Glutamatergic neuron (in vitro differentiated cells): ENCODE measurements around the gene MPO. TPM values are rescaled to one million over a fixed set of nuclear protein-coding genes. Genes with fewer than 3 reads are reported as not detected.

ENCODE experiments used
- DNase-seq: peaks from one replicate; pipeline ENCODE4 v3.0.0; 2022
- H3K27ac Mint-ChIP-seq: one replicate; pipeline ENCODE4 v1.8.0; 2020; ENCODE audit warnings: mild to moderate bottlenecking, mixed read lengths, inconsistent platforms; ENCODE audit not compliant: unreplicated experiment
- H3K27me3 Mint-ChIP-seq: one replicate; pipeline ENCODE4 v1.8.0; 2020; ENCODE audit warnings: mild to moderate bottlenecking, moderate library complexity, mixed read lengths, inconsistent platforms; ENCODE audit not compliant: unreplicated experiment
- H3K36me3 Mint-ChIP-seq: one replicate; pipeline ENCODE4 v1.8.0; 2020; ENCODE audit warnings: mild to moderate bottlenecking, mixed read lengths, inconsistent platforms; ENCODE audit not compliant: unreplicated experiment
- H3K4me1 Mint-ChIP-seq: one replicate; pipeline ENCODE4 v1.8.0; 2020; ENCODE audit warnings: mild to moderate bottlenecking, low read depth, mixed read lengths, inconsistent platforms; ENCODE audit not compliant: unreplicated experiment
- H3K4me3 Mint-ChIP-seq: one replicate; pipeline ENCODE4 v1.8.0; 2020; ENCODE audit warnings: mild to moderate bottlenecking, mixed read lengths, inconsistent platforms; ENCODE audit not compliant: unreplicated experiment
- H3K9me3 Mint-ChIP-seq: one replicate; pipeline ENCODE4 v1.8.0; 2020; ENCODE audit warnings: mild to moderate bottlenecking, moderate library complexity, mixed read lengths, inconsistent platforms; ENCODE audit not compliant: unreplicated experiment
- total RNA-seq: library from RNA; stranded (reverse); fragmentation: NEBNext Ultra II Directional; extraction: Animal tissue kit (Norgen Biotek cat#: 25700); gene quantifications from one replicate; pipeline ENCODE4 v1.2.1, GENCODE V29; 2021; ENCODE audit not compliant: unreplicated experiment
- TF ChIP-seq, protein P1 (sequence below): fragments of 200-600 bp; sonication (generic); IDR thresholded peaks from one replicate; pipeline ENCODE4 v1.5.0; 2021; ENCODE audit not compliant: partially characterized antibody, unreplicated experiment

MPO gene
- total RNA-seq, 1 donor from 2014 or later, result not detected

DNA sequence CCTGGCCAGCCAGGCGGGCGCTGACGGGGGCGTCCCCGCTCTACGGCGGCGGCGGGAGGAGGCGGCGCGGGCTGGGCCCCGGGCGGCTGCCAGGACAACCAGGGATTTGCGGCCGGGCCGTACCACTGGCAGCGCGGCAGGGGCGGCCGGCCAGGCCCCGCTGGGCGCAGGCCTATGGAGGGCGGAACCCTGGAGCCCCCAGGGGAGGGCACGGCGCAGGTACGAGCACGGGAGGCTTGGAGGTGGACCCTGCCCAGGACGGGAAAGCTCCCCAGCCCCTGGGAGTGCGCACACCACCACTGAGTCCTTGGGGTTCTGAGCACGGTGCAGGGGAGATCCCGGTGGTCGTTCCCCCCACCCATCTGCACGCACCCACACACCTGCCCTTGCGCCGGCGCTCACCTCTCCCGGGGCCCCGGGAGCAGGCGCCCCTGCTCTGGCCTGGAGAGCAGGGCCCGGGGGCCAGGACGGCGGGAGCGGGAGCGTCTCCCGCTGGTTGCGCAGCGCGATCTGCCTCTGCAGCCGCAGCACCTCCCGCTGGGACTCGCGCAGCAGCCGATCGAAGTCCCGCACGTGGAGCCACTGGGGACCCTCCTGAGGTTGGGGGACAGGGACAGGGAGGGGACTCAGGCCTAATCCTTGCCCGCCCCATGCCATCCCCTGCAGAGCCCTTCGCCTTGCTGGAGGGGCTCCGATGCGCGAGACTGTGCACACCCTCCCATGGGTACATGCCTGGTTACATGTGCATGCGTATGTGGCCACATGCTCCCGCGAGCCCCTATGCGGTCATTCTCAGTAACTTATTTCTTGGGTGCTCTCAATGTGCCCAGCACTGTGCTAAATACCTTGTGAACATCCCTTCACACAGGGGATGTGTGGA lies 43.9 kb upstream of the MPO start:
- Mint-ChIP-seq H3K4me3 (peak overlapping the region; percentile 82), H3K9me3 (peaks cover 14% of the 10 kb centered on the region), H3K27me3 (peaks cover 25% of the 10 kb centered on the region), H3K36me3 (peaks cover 8% of the 10 kb centered on the region), H3K27ac (peak overlapping the region; percentile 64), H3K4me1 (peaks cover 35% of the 10 kb centered on the region)
- DNase-seq, result peak; percentile 67
- TF ChIP-seq, protein P1, sequence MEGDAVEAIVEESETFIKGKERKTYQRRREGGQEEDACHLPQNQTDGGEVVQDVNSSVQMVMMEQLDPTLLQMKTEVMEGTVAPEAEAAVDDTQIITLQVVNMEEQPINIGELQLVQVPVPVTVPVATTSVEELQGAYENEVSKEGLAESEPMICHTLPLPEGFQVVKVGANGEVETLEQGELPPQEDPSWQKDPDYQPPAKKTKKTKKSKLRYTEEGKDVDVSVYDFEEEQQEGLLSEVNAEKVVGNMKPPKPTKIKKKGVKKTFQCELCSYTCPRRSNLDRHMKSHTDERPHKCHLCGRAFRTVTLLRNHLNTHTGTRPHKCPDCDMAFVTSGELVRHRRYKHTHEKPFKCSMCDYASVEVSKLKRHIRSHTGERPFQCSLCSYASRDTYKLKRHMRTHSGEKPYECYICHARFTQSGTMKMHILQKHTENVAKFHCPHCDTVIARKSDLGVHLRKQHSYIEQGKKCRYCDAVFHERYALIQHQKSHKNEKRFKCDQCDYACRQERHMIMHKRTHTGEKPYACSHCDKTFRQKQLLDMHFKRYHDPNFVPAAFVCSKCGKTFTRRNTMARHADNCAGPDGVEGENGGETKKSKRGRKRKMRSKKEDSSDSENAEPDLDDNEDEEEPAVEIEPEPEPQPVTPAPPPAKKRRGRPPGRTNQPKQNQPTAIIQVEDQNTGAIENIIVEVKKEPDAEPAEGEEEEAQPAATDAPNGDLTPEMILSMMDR, result no peak

DNA sequence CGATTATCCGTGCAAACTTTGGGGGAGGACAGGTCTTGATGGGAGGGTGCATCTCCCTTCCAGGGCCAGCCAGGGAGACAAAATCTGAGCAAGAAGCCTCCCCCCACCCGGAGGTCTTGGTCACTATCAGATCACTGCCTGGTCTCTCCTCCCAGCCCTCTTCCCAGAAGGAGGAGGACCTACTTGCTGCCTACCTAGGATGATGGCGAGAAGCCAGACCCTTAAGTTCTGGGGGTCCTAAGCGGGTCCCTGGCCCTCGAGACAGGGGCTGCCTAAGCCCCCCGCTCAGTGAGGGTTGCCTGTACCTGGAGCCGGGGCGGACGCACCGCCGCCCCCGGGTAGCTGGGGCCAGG lies 43.3 kb upstream of the MPO start:
- peak overlapping the region; percentile 67 for H3K4me3 Mint-ChIP-seq
- peaks cover 14% of the 10 kb centered on the region for H3K9me3 Mint-ChIP-seq
- TF ChIP-seq, protein P1, result no peak
- peaks cover 25% of the 10 kb centered on the region for H3K27me3 Mint-ChIP-seq
- H3K4me1 Mint-ChIP-seq, result peaks cover 30% of the 10 kb centered on the region
- H3K36me3 Mint-ChIP-seq, result peaks cover 8% of the 10 kb centered on the region
- no peak overlapping the region for H3K27ac Mint-ChIP-seq
- DNase-seq, result no peak

DNA sequence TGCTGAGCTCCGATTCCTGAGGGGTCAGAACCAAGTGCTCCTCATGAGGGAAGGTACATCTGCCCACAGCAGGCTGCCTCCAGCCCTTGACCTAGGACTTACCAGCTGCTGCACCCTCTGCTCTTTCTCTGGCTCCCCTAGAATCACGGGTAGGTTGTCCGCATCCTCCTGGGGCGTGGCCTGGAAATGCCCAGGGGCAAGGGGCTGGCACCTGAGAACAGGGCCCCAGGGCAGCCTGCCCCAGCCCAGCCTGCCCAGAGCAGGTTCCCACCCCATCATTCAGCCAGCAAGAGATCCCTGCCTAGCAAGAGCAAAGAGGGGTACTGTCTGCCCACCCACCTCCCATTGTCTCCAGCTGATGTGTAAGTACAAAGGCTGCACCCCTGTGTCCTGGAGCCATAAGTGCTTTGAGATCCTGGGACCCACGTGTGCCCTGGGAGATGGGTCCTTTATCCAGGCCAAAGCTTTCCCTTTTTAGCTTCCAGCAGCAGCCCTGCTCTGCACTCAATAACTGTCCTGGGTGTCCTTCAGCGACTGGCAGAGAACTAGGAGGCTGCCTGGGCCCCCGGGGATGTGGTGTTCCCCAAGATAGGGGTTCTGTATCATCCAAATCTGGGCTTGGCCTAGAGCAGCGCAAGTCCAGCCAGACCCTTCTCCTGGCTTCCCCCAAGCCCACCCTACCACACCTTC lies 42.8 kb upstream of the MPO start:
- Mint-ChIP-seq H3K27ac (no peak overlapping the region), H3K4me1 (peaks cover 27% of the 10 kb centered on the region), H3K27me3 (peaks cover 25% of the 10 kb centered on the region), H3K4me3 (peak overlapping the region; percentile 67), H3K36me3 (peaks cover 8% of the 10 kb centered on the region), H3K9me3 (peaks cover 14% of the 10 kb centered on the region)
- peak; percentile 16 for DNase-seq
- TF ChIP-seq, protein P1, result no peak

- H3K27me3 Mint-ChIP-seq, result peaks cover 20% of the 10 kb centered on the region
- TF ChIP-seq, protein P1, result no peak
- H3K36me3 Mint-ChIP-seq, result peaks cover 8% of the 10 kb centered on the region
- peaks cover 9% of the 10 kb centered on the region for H3K9me3 Mint-ChIP-seq
- DNase-seq, result peak; percentile 16
- H3K4me1 Mint-ChIP-seq, result peaks cover 20% of the 10 kb centered on the region
- H3K27ac Mint-ChIP-seq, result no peak overlapping the region
- no peak overlapping the region for H3K4me3 Mint-ChIP-seq
Observed at GRCh38 chr17:58322581-58323185, 41.9 kb upstream of the MPO start.
